ENCODE measurements around the gene KCNQ5. TPM values are rescaled to one million over a fixed set of nuclear protein-coding genes. Genes with fewer than 3 reads are reported as not detected.

Gene KCNQ5
- total RNA-seq, 1 donor from 2014 or later: 1.7 TPM

- no peak for DNase-seq (ENCODE audit: low read depth)
- TF ChIP-seq CTCF (conservative IDR thresholded peaks at IDR 0.05; ENCODE audit: low read depth, low read length): no peak
- H3K4me3 ChIP-seq (ENCODE audit: low read depth, low read length): no peak overlapping the region
Observed at GRCh38 chr6:72922401-72922800, 300.5 kb downstream of the KCNQ5 start.

GRCh38 chr6:72925136-72925535 is 303.3 kb downstream of the KCNQ5 start:
- TF ChIP-seq CTCF (conservative IDR thresholded peaks at IDR 0.05; ENCODE audit: low read depth, low read length): no peak
- DNase-seq (ENCODE audit: low read depth): no peak
- no peak overlapping the region for H3K4me3 ChIP-seq (ENCODE audit: low read depth, low read length)

- TF ChIP-seq CTCF (conservative IDR thresholded peaks at IDR 0.05; ENCODE audit: low read depth, low read length): no peak
- DNase-seq (ENCODE audit: low read depth): no peak
- no peak overlapping the region for H3K4me3 ChIP-seq (ENCODE audit: low read depth, low read length)
Observed at GRCh38 chr6:72930556-72931132, 308.8 kb downstream of the KCNQ5 start.

- no peak for DNase-seq (ENCODE audit: low read depth)
- no peak for TF ChIP-seq CTCF (conservative IDR thresholded peaks at IDR 0.05; ENCODE audit: low read depth, low read length)
- no peak overlapping the region for H3K4me3 ChIP-seq (ENCODE audit: low read depth, low read length)
Observed at GRCh38 chr6:72931325-72931887, 309.5 kb downstream of the KCNQ5 start.

- DNase-seq (ENCODE audit: low read depth): no peak
- H3K4me3 ChIP-seq (ENCODE audit: low read depth, low read length): no peak overlapping the region
- TF ChIP-seq CTCF (conservative IDR thresholded peaks at IDR 0.05; ENCODE audit: low read depth, low read length): no peak
Observed at GRCh38 chr6:72933233-72933632, 311.4 kb downstream of the KCNQ5 start.

GRCh38 chr6:72936766-72937559 is 315.1 kb downstream of the KCNQ5 start:
- DNase-seq (ENCODE audit: low read depth): no peak
- no peak for TF ChIP-seq CTCF (conservative IDR thresholded peaks at IDR 0.05; ENCODE audit: low read depth, low read length)
- H3K4me3 ChIP-seq (ENCODE audit: low read depth, low read length): no peak overlapping the region

All from epithelial cell of proximal tubule (primary cell).